ENCODE results near the gene RAP1GAP2. TPM values are rescaled to one million over a fixed set of nuclear protein-coding genes. Genes with fewer than 3 reads are reported as not detected.

The RAP1GAP2 gene
- total and polyA plus RNA-seq, 2 of the 8 experiments (the other 6 are each of a cell fraction or from before 2014, with no cell fraction given): 24.0 to 63.8 TPM

DNA sequence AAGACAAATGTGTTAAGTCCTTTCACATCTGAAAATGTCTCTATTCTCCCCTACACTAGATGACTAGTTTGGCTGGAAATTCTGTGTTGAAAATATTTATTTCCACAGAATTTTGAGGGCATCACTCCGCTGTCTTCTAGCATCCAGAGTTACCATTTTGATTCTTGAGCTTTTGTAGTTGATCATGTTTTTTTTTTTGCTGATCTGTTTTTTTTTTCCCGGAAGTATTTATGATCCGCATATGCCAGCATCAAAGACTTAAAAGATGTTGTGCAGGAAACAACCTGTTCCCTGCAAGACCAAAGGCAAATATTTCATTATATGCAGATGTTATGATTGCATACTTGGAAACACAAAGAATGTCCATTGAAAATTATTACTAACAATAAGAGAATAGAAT is 250.5 kb downstream of the RAP1GAP2 start (continued):
- no peak for TF ChIP-seq ZNF274 (IDR thresholded peaks at IDR 0.05; ENCODE audit: borderline replicate concordance, extremely low read depth, low read length)
- no peak for TF ChIP-seq TBP (IDR thresholded peaks at IDR 0.05; ENCODE audit: low read depth, low read length)
- no peak for TF ChIP-seq NANOG (IDR thresholded peaks at IDR 0.05; ENCODE audit: insufficient read depth, low read depth, low read length, poor library complexity, severe bottlenecking)
- no peak for TF ChIP-seq JUN (IDR thresholded peaks at IDR 0.05; ENCODE audit: low read depth, low read length)
